Progenitor cell of endocrine pancreas (in vitro differentiated cells): ENCODE data around the gene PLSCR4. TPM values are rescaled to one million over a fixed set of nuclear protein-coding genes. Genes with fewer than 3 reads are reported as not detected.

Experiments used
- DNase-seq: peaks from one replicate; pipeline ENCODE4 v3.0.0; 2021; ENCODE audit warnings: low spot score; ENCODE audit not compliant: unreplicated experiment
- H3K27ac Mint-ChIP-seq: 2 replicates; pipeline ENCODE4 v1.8.0; 2021; ENCODE audit warnings: mild to moderate bottlenecking, moderate library complexity, mixed read lengths
- H3K27me3 Mint-ChIP-seq: 2 replicates; pipeline ENCODE4 v1.8.0; 2021; ENCODE audit warnings: mixed read lengths
- H3K36me3 Mint-ChIP-seq: 2 replicates; pipeline ENCODE4 v1.8.0; 2022; ENCODE audit warnings: mixed read lengths; ENCODE audit not compliant: insufficient read depth
- H3K4me1 Mint-ChIP-seq: 2 replicates; pipeline ENCODE4 v1.8.0; 2021; ENCODE audit warnings: low read depth, mixed read lengths
- H3K4me3 Mint-ChIP-seq: 2 replicates; pipeline ENCODE4 v1.8.0; 2021; ENCODE audit warnings: low read depth, mild to moderate bottlenecking, moderate library complexity, mixed read lengths
- H3K9me3 Mint-ChIP-seq: 2 replicates; pipeline ENCODE4 v1.8.0; 2021; ENCODE audit warnings: low read depth, mixed read lengths
- CTCF ChIP-seq: fragments of 200-600 bp; sonication (generic); IDR thresholded peaks from one replicate; pipeline ENCODE4 v1.5.0; 2021; ENCODE audit warnings: antibody characterized with exemption, mild to moderate bottlenecking; ENCODE audit not compliant: unreplicated experiment
- total RNA-seq: library from RNA; stranded (reverse); gene quantifications from 2 replicates; pipeline ENCODE4 v1.2.1, GENCODE V29; 2021

Gene PLSCR4
- total RNA-seq, 1 donor from 2014 or later, result 9.2 TPM

- H3K36me3 Mint-ChIP-seq, result no peaks in the 10 kb centered on the region
- no peak for DNase-seq
- H3K4me1 Mint-ChIP-seq, result no peaks in the 10 kb centered on the region
- H3K27me3 Mint-ChIP-seq, result no peaks in the 10 kb centered on the region
- H3K4me3 Mint-ChIP-seq, result no peak overlapping the region
- no peaks in the 10 kb centered on the region for H3K9me3 Mint-ChIP-seq
- TF ChIP-seq CTCF, result no peak
- no peak overlapping the region for H3K27ac Mint-ChIP-seq
Measured at GRCh38 chr3:146271180-146271579, 20.3 kb upstream of the PLSCR4 start.

GRCh38 chr3:146269271-146269670 lies 18.4 kb upstream of the PLSCR4 start:
- no peaks in the 10 kb centered on the region for H3K4me1 Mint-ChIP-seq
- no peak overlapping the region for H3K4me3 Mint-ChIP-seq
- no peaks in the 10 kb centered on the region for H3K9me3 Mint-ChIP-seq
- H3K36me3 Mint-ChIP-seq, result no peaks in the 10 kb centered on the region
- no peak for TF ChIP-seq CTCF
- no peaks in the 10 kb centered on the region for H3K27me3 Mint-ChIP-seq
- no peak overlapping the region for H3K27ac Mint-ChIP-seq
- DNase-seq, result no peak

- no peaks in the 10 kb centered on the region for H3K9me3 Mint-ChIP-seq
- TF ChIP-seq CTCF, result no peak
- H3K4me1 Mint-ChIP-seq, result peaks cover 2% of the 10 kb centered on the region
- no peaks in the 10 kb centered on the region for H3K27me3 Mint-ChIP-seq
- no peak overlapping the region for H3K27ac Mint-ChIP-seq
- no peaks in the 10 kb centered on the region for H3K36me3 Mint-ChIP-seq
- H3K4me3 Mint-ChIP-seq, result no peak overlapping the region
- no peak for DNase-seq
Measured at GRCh38 chr3:146268535-146269219, 17.8 kb upstream of the PLSCR4 start.

DNA sequence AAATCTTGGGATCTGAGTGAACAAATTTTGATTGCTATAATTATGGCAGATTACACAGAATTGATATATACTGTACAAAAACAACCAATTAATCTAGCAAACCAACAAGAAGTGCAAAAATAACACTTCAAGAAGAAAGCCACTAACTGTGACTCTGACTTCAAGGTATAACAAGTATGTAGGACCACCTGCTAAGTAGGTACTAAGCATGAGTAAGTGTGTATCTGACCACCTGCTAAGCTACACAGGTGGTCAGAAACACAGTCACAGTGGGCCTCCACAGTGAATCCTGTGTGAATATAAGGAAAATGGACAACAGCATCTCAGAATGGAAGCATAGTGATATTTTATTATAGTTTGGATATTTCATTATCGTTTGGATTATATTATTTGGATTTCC lies 14.8 kb upstream of the PLSCR4 start:
- H3K4me1 Mint-ChIP-seq, result peaks cover 5% of the 10 kb centered on the region
- H3K27ac Mint-ChIP-seq, result no peak overlapping the region

DNA sequence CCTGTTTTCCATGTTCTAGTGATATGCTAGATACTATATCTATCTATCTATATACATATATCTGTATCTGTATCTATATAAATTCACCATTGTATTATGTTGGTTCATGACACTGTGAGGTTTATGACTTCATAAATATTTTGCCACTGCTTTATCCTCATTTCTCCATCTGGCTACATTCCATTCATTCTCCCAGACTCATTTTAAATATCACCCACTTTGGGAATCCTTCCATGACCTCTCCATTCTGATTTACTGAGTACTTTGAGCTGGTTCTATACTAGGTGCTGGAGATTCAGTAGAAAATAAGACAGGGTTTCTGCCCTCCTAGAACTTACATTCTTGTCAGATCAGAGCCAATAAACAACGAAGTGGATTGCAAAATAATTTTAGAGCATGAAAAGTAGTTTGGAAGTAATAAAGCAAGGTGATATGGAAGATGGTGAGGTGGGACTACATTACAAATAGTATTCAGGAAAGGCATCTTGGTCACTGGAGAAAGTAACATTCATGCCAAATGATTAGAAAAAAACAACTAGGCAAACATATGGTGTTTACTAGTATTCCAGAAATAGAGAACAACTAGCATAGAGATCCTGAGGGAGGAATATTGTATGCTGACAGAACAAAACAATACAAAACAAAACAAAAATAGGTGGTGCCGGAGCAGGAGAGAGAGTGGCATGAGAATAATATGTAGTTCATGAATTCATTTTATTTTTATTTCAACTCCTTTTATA lies 11.6 kb upstream of the PLSCR4 start:
- Mint-ChIP-seq H3K4me1 (peaks cover 15% of the 10 kb centered on the region), H3K27ac (no peak overlapping the region), H3K9me3 (no peaks in the 10 kb centered on the region), H3K36me3 (no peaks in the 10 kb centered on the region), H3K27me3 (no peaks in the 10 kb centered on the region), H3K4me3 (no peak overlapping the region)
- no peak for DNase-seq
- no peak for TF ChIP-seq CTCF

More for the DNA sequence above, 14.8 kb upstream of the PLSCR4 start:
- no peaks in the 10 kb centered on the region for H3K9me3 Mint-ChIP-seq
- no peak overlapping the region for H3K4me3 Mint-ChIP-seq
- no peak for TF ChIP-seq CTCF
- no peak for DNase-seq
- no peaks in the 10 kb centered on the region for H3K36me3 Mint-ChIP-seq
- no peaks in the 10 kb centered on the region for H3K27me3 Mint-ChIP-seq
